Cardiac septum (tissue), 1 donor: ENCODE measurements around the gene HYLS1. TPM values are rescaled to one million over a fixed set of nuclear protein-coding genes. Genes with fewer than 3 reads are reported as not detected.
A peak's percentile ranks its signal among the peaks of the same experiment; 100 is the strongest.
"Not testable (repeated sequence)": the region's sequence is repeated elsewhere in the genome, so short reads cannot be mapped to it uniquely, and the experiment has no call there.

Experiments used
- DNase-seq: peaks from one replicate; pipeline ENCODE4 v3.0.0-alpha.2; 2020; ENCODE audit warnings: low spot score
- intact Hi-C: fragments of 100-400 bp; cut with DNase I; formaldehyde crosslinking; loops from one replicate; pipeline ENCODE4 v1.14.0; 2022
- total RNA-seq: library from RNA; stranded (reverse); fragmentation: NEBNext Ultra II Directional; extraction: Animal tissue kit (Norgen Biotek cat#: 25700); gene quantifications from one replicate; pipeline ENCODE4 v1.2.1, GENCODE V29; 2021
- donor health status: DM: no; HTN: no; CAD: no.

The HYLS1 gene
- total RNA-seq, 1 donor from 2014 or later: 2.3 TPM

- intact Hi-C loops: loop anchor here (2.0 kb wide), 1 partner anchor 15 kb away; the partner anchor contains the start of gene HYLS1
- DNase-seq: no peak
Measured at GRCh38 chr11:125901872-125902271, 14.4 kb downstream of the HYLS1 start.

DNA sequence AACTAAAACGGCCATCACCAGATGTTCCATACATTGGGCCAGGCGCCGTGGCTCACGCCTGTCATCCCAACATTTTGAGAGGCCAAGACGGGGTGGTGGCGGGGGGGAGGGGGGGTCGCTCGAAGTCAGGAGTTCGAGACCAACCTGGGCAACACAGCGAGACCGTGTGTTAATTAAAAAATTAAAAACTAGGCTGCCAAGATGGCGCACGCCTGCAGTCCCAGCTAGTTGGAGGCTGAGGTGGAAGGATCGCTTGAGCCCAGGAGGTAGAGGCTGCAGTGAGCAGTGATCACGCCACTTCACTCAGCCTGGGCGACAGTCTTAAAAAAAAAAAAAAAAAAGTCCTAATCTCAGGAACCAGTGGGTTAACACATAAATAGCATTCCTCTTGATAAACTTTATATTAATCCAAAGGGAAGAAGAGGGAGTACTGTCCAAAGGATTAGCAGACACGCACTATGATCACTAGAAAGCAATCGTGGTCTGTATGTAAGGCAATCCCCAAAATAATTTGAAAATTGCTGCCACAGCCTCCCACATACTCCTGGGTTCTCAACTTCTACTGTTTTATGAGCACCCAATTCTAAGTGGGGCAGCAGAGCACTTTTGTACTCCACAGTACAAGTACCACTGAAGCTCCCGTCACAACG, 14.9 kb downstream of the HYLS1 start:
- DNase-seq: no peak
- intact Hi-C loops: loop anchor here (2.0 kb wide), 1 partner anchor 16 kb away; the partner anchor contains the start of gene HYLS1

DNA sequence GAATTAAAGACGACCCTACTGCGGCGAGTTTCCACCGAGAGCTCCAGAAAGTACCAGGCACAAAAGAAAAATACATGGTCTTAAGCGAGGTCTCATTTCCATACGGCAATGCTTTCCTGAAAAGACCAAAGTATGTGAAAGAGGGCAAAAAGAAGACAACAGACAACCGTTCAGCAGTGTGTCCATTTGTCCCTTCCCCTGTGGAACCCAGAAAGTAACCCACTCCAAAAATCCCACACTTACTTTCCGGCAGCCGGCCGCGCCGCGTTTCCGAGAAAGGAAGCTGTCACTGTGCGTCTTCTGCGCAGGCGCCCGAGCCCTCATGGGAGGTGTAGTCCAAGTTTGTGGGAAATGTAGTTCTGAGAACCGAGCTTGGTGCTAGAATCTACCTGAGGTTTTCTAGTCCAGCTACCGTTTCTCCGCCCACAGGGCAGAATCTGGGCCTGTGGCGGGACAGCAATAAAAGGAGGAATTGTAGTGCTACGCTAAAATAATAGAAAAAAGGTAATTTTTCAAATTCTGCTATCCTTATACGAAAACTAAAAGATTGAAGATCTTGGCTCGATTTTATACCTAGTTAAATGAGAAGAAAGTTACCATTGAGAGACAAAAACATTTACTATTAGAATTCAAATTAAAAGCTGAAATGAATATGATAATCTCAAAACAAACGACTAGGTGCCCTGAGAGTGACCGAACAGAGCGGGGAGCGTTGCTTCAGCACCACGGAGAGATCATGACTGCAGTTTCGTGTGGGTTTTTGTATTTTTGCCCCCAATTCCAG, 15.7 kb downstream of the HYLS1 start, which contains the start of gene PUS3:
TSS of gene PUS3 (minus strand) at position 280 of the 784 bp plus-strand sequence. CDS start 6,922 bp downstream, outside the sequence.
- DNase-seq: peak; percentile 94
- intact Hi-C loops: loop anchor here (2.0 kb wide), 1 partner anchor 16 kb away; the partner anchor contains the start of gene HYLS1

- DNase-seq: no peak
- intact Hi-C loops: loop anchor here (2.0 kb wide), 1 partner anchor 17 kb away; the partner anchor contains the start of gene HYLS1
Measured at GRCh38 chr11:125903711-125904659, 16.5 kb downstream of the HYLS1 start, which contains the start of gene DDX25. Gene DDX25, plus strand, starts transcription at chr11:125904508. Its CDS starts 10 bp downstream, at chr11:125904518.

DNA sequence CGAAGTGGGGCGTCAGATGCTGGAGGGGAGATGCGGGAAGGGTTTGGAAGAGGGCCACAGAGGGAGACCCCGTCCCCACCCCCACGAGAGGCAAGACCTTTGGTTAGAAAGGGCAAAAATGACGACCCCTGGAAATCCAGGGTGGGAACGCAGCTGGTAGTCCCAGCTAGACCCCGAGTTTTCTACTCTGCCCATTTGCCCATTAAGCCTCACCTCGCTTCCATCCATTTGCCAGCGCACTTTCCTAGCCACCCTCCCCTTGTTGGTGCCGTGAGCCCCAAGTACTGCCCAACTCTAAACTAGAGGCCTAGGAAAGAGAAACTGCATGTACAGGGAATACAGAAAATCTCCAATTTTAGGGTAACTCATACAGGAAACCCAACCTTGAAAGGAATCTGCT, 17.2 kb downstream of the HYLS1 start:
- intact Hi-C loops: no loop called here
- DNase-seq: no peak

DNA sequence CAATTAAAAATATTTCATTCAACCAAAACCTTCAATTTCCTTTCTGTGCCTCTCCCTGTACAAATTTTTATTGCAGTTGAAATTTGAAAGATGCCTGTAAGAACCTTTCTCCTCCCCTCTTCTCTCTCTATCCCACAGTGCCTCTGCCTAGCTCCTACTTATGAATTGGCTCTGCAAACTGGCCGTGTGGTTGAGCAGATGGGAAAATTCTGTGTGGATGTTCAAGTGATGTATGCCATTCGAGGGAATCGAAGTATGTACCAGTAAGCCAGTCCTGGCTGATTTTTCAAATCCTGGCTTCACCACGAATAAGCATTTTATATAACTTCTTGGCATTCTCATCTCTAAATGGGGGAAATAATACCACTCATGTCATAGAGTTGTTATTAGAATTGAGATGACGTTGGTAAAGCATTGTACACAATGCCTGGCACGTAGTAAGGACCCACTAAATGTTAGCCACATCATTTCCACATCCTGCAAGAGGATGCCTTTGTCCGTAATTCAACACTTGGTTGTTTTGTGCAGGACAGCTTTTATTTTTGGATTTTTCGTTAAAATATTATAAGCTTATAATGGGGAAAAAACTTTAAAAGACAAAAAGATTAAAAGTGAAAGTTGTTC, 22.9 kb downstream of the HYLS1 start:
- intact Hi-C loops: no loop called here
- DNase-seq: no peak

- intact Hi-C loops, DNase-seq: not testable (repeated sequence)
Measured at GRCh38 chr11:125914601-125915000, 27.1 kb downstream of the HYLS1 start.

- peak; percentile 68 for DNase-seq
- intact Hi-C loops: no loop called here
Measured at GRCh38 chr11:125916683-125917347, 29.3 kb downstream of the HYLS1 start.

GRCh38 chr11:125918140-125918840, 30.8 kb downstream of the HYLS1 start:
- no peak for DNase-seq
- intact Hi-C loops: no loop called here

GRCh38 chr11:125921042-125921441, 33.6 kb downstream of the HYLS1 start:
- no peak for DNase-seq
- intact Hi-C loops: loop anchor here (10.0 kb wide), 1 partner anchor 344 kb away; the partner anchor contains the start of genes FOXRED1 and SRPRA

- intact Hi-C loops: loop anchor here (10.0 kb wide), 1 partner anchor 343 kb away; the partner anchor contains the start of genes FOXRED1 and SRPRA
Measured at GRCh38 chr11:125922156-125922555, 34.7 kb downstream of the HYLS1 start.

GRCh38 chr11:125923012-125923579, 35.6 kb downstream of the HYLS1 start:
- intact Hi-C loops: loop anchor here (1.0 to 10.0 kb wide), 2 partner anchors 271 to 342 kb away; partner anchors contain the start of genes FOXRED1 and SRPRA
- DNase-seq: no peak

More at GRCh38 chr11:125922156-125922555, 34.7 kb downstream of the HYLS1 start:
- no peak for DNase-seq

DNA sequence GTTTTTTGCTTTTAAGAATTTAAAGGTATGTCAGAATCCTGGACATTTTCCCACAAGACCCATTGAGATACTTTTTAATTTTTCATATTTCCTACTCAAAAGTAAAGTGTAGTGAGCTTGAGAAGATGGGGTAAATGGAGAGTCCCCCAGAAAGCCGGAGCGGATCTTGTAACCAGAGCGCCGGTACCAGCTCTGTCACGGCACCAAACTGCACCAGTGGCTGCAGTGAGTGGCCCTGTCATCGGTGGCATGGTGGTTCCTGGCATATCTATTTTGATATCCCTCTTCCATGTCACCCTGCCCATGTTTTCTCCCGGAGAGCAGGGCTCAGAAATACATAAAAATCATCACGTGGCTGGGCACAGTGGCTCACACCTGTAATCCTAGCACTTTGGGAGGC, 36.2 kb downstream of the HYLS1 start:
- intact Hi-C loops: loop anchor here (1.0 to 10.0 kb wide), 2 partner anchors 271 to 341 kb away; partner anchors contain the start of genes FOXRED1 and SRPRA
- no peak for DNase-seq

- intact Hi-C loops: loop anchor here (10.0 kb wide), 1 partner anchor 340 kb away; the partner anchor contains the start of genes FOXRED1 and SRPRA
- DNase-seq: no peak
Measured at GRCh38 chr11:125924384-125925007, 37.0 kb downstream of the HYLS1 start.

DNA sequence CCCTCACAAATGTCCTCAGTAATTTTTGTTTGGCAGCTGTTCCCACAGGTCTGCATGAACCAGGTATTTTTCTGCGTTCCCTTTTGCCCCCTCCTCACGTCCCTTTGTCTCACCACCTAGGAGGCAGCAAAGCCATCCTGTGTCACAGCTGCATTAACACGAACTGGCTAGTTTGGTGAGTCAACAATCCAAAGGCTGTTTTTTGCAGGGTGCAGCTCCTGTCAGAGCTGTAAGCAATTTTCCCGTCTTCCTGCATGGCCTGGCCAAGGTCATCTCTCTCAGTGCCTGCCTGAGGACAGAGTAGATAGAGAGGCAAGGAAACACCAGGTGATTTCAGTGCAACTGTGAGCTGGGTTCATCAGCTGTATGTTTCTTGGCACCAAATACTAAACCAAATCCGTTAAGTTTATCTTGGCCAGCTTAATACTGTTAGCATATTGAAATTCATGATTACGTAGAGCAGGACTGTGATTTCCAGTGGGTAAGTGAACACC, 37.8 kb downstream of the HYLS1 start:
- no peak for DNase-seq
- intact Hi-C loops: loop anchor here (10.0 kb wide), 1 partner anchor 340 kb away; the partner anchor contains the start of genes FOXRED1 and SRPRA

DNA sequence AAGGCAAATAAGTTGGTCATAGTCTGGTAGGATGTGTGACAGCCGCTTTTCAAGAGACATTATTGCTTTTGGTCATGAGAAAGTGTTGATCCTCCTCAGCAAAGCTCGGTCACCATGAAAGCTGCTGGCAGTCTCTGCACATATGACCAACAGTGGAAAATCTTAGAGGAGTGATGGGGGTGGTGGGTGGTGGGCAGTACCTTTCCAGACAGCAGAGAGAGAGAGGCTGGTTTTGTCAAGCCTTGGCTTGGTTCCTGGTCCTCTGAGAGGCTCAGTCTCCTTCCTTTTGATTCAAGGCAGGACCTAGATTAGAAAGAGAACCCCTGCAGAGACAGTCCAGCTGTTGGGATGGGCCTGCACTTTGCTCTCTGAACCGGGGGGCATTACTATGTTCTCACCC, 38.3 kb downstream of the HYLS1 start:
- no peak for DNase-seq
- intact Hi-C loops: loop anchor here (10.0 kb wide), 1 partner anchor 339 kb away; the partner anchor contains the start of genes FOXRED1 and SRPRA
